ENCODE measurements around the gene EIF4G3. TPM values are rescaled to one million over a fixed set of nuclear protein-coding genes. Genes with fewer than 3 reads are reported as not detected.

The EIF4G3 gene
- total RNA-seq, 4 donors from 2014 or later: 82.1 to 143 (median 101) TPM

DNA sequence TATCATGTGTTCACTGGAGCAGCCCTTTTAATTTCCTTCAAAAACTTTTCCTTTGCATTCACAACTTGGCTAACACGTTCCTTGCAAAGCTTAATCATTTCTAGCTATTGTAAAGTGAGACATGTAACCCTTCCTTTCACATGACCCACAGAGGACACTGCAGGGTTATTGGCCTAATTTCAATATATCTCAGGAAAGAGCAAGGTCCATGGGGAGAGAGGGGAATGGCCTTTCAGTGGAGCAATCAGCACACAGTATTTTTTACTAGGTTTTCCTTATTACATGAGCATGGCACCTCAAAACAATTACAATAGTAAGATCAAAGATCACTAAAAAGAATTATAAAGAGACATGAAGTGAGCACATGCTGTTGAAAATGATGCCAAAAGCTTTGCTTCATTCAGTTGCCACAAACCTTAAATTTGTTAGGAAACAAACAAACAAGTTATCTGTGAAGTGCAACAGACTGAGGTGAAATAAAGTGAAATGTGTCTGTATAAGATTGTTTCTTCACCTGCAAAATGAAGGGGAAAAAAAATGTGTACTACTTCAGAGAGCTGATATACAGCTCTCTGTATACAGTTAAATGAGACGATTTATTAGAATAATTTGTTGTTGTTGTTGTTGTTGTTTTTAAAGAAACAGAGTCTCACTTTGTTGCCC, 61.5 kb downstream of the EIF4G3 start:
- H3K27me3 ChIP-seq: no peaks in the 10 kb centered on the region
- H3K4me1 ChIP-seq: peaks cover 9 to 84% (median 52%) of the 10 kb centered on the region in 4 donors
- intact Hi-C loops (cut with DNase I; ENCODE audit: low total_unique reads): no loop called here
- H3K36me3 ChIP-seq: no peaks in the 10 kb centered on the region
- H3K9me3 ChIP-seq: no peaks in the 10 kb centered on the region
- 51 to 62% methylated on average over 2 of the region's 2 CpGs for WGBS, 2 donors (ENCODE audit: low coverage in 1 of 2)
- peak overlapping the region; percentile 70 to 79 (median 78) for H3K27ac ChIP-seq
- in situ Hi-C loops (cut with MboI; ENCODE audit: low pct_ligation_motif_present in 1 of 4, low pct_unique_long_range_greater_than_20kb in 1 of 4, low sequenced_read_pairs in 3 of 4): no loop called here
- no peak overlapping the region for H3K4me3 ChIP-seq
- TF ChIP-seq POLR2AphosphoS5 (IDR thresholded peaks at IDR 0.05) (peak in 2 of 3 donors; percentile 57 to 62), EP300 (IDR thresholded peaks at IDR 0.05; ENCODE audit: low read depth) (no peak)
- DNase-seq: peak; percentile 56

DNA sequence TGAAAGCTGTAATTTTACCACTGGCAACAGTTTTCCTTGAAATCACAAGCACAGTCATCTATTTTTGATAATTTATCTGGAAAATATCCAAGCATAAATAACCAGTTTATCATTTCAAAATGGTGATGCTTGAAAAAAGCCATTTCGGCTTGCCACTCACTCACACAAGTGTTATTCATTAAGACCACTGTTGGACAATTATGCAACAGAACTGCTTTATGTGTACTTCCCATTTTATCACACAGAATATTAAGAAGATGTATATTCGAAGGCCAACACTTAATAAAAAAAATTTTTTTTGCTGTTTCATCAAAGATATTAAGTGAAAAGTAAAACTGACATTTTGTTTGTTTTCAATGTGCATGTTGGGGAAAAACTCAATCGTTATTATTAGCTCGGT, 62.3 kb downstream of the EIF4G3 start:
- Histone ChIP-seq H3K9me3 (no peaks in the 10 kb centered on the region), H3K36me3 (no peaks in the 10 kb centered on the region), H3K27ac (peak overlapping the region; percentile 70 to 79 (median 76)), H3K4me1 (peaks cover 9 to 84% (median 52%) of the 10 kb centered on the region in 4 donors), H3K27me3 (no peaks in the 10 kb centered on the region), H3K4me3 (no peak overlapping the region)
- DNase-seq: no peak
- intact Hi-C loops (cut with DNase I; ENCODE audit: low total_unique reads): no loop called here
- in situ Hi-C loops (cut with MboI; ENCODE audit: low pct_ligation_motif_present in 1 of 4, low pct_unique_long_range_greater_than_20kb in 1 of 4, low sequenced_read_pairs in 3 of 4): no loop called here
- TF ChIP-seq POLR2A (IDR thresholded peaks at IDR 0.05) (no peak), POLR2AphosphoS5 (IDR thresholded peaks at IDR 0.05) (no peak), EP300 (IDR thresholded peaks at IDR 0.05; ENCODE audit: low read depth) (no peak)
- TF ChIP-seq, protein P1, sequence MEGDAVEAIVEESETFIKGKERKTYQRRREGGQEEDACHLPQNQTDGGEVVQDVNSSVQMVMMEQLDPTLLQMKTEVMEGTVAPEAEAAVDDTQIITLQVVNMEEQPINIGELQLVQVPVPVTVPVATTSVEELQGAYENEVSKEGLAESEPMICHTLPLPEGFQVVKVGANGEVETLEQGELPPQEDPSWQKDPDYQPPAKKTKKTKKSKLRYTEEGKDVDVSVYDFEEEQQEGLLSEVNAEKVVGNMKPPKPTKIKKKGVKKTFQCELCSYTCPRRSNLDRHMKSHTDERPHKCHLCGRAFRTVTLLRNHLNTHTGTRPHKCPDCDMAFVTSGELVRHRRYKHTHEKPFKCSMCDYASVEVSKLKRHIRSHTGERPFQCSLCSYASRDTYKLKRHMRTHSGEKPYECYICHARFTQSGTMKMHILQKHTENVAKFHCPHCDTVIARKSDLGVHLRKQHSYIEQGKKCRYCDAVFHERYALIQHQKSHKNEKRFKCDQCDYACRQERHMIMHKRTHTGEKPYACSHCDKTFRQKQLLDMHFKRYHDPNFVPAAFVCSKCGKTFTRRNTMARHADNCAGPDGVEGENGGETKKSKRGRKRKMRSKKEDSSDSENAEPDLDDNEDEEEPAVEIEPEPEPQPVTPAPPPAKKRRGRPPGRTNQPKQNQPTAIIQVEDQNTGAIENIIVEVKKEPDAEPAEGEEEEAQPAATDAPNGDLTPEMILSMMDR (IDR thresholded peaks at IDR 0.05): no peak
- 70 to 82% methylated on average over 4 of the region's 4 CpGs for WGBS, 2 donors (ENCODE audit: low coverage in 1 of 2)

DNA sequence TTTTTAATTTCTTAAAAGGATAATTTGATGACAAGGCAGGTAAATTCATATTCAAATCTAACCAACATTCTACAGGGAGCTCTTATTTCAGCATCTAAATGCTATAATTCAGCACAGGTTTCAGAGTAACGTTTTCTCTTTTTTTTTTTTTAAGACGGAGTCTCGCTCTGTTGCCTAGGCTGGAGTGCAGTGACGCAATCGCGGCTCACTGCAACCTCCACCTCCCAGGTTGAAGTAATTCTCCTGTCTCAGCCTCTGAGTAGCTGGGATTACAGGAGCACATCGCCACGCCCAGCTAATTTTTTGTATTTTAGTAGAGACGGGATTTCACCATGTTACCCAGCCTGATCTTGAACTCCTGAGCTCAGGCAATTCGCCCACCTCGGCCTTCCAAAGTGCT, 66.5 kb downstream of the EIF4G3 start:
- in situ Hi-C loops (cut with MboI; ENCODE audit: low pct_ligation_motif_present in 1 of 4, low pct_unique_long_range_greater_than_20kb in 1 of 4, low sequenced_read_pairs in 3 of 4) (no loop called here), intact Hi-C loops (cut with DNase I; ENCODE audit: low total_unique reads) (no loop called here)
- Histone ChIP-seq H3K4me1 (peaks cover 6 to 49% (median 25%) of the 10 kb centered on the region in 4 donors), H3K4me3 (no peak overlapping the region), H3K27ac (no peak overlapping the region), H3K9me3 (no peaks in the 10 kb centered on the region), H3K36me3 (peaks cover 0 to 1% (median 0%) of the 10 kb centered on the region in 4 donors), H3K27me3 (no peaks in the 10 kb centered on the region)
- no peak for TF ChIP-seq EP300 (IDR thresholded peaks at IDR 0.05; ENCODE audit: low read depth)
- TF ChIP-seq POLR2AphosphoS5 (IDR thresholded peaks at IDR 0.05): no peak
- TF ChIP-seq, protein P1 (IDR thresholded peaks at IDR 0.05): no peak
- no peak for TF ChIP-seq POLR2A (IDR thresholded peaks at IDR 0.05)
- 97 to 100% methylated on average over 5 to 11 of the region's 11 CpGs for WGBS, 2 donors (ENCODE audit: low coverage in 1 of 2)
- no peak for DNase-seq

DNA sequence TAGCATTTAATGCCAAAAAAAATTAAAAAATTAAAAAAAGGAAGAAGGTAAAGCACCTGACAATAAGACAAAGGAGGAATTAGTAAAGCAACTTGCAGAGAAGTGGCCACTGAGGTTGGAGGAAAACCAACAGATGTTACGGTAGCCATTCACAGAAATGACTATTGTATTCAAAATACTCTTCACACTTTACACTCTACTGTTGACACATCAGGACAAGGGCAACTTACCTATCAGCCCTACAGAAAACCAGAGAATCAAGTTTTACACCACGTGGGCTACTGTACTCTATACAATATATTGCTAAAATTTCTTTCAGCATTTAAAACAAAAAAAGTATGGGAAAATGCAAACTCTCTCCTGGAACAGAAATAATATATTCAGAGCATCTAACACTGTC, 70.0 kb downstream of the EIF4G3 start:
- Histone ChIP-seq H3K27ac (no peak overlapping the region), H3K27me3 (no peaks in the 10 kb centered on the region), H3K4me3 (no peak overlapping the region), H3K4me1 (peaks cover 3 to 18% (median 9%) of the 10 kb centered on the region in 4 donors), H3K9me3 (no peaks in the 10 kb centered on the region), H3K36me3 (peaks cover 0 to 7% (median 0%) of the 10 kb centered on the region in 4 donors)
- WGBS, 2 donors (ENCODE audit: low coverage in 1 of 2): 59 to 80% methylated on average over 2 of the region's 2 CpGs
- TF ChIP-seq, protein P1 (IDR thresholded peaks at IDR 0.05): no peak
- TF ChIP-seq EP300 (IDR thresholded peaks at IDR 0.05; ENCODE audit: low read depth) (no peak), POLR2A (IDR thresholded peaks at IDR 0.05) (no peak), POLR2AphosphoS5 (IDR thresholded peaks at IDR 0.05) (no peak)
- no peak for DNase-seq
- in situ Hi-C loops (cut with MboI; ENCODE audit: low pct_ligation_motif_present in 1 of 4, low pct_unique_long_range_greater_than_20kb in 1 of 4, low sequenced_read_pairs in 3 of 4): no loop called here
- intact Hi-C loops (cut with DNase I; ENCODE audit: low total_unique reads): no loop called here

All from transverse colon (tissue), 4 donors.